NOMO-1 (cell line): ENCODE data around the gene ADGRB3.

Experiments
- DNase-seq, 2 experiments: peaks; one replicate each; lab custom pipeline; 2025; ENCODE audit not compliant: unreplicated experiment in 2 of 2; lab: John Stamatoyannopoulos, UW

The ADGRB3 gene

GRCh38 chr6:69289689-69290495 lies 654.8 kb downstream of the ADGRB3 start:
- peak; percentile 53 to 70 for DNase-seq

GRCh38 chr6:69293471-69293870 lies 658.4 kb downstream of the ADGRB3 start:
- no peak for DNase-seq

DNA sequence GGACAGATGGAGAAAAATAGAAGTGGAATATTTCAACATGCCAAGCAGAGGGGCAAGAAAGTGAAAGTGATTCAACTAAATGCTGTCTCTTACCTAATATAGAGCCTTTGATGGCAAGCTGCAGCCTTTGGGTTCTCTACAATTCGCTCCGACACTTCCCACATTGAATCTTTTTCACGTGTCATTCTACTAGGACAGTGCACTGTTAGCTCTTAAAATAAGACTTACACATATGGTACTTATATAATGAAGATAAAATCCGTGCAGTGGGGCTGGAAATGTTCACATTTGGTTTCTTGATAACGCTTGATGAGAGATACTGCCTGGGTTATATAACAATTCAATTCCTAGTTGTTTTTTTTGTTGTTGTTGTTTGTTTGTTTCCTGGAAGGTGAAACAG lies 659.3 kb downstream of the ADGRB3 start:
- peak; percentile 63 to 87 for DNase-seq

- DNase-seq: no peak
Measured at GRCh38 chr6:69294862-69295261, 659.8 kb downstream of the ADGRB3 start.

GRCh38 chr6:69303382-69303781 lies 668.3 kb downstream of the ADGRB3 start:
- DNase-seq: no peak

DNA sequence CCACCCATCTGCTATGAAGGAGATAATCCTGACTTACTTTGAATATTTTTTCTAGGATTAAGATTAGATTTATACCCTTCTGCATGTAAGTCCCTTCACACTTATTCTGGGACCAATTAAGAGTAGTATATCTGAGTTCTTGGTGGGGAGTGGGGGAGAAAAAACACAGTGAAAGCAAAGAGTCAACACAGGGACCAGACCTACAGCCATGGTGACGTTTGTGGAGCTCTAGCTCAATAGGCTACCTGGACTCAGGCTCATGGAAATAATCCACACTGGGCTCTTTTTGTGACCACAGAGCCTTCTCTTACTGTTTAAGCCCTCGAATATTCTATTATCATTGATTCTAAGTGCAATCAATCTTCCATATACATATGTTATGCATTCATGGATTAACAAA lies 670.4 kb downstream of the ADGRB3 start:
- no peak for DNase-seq

DNA sequence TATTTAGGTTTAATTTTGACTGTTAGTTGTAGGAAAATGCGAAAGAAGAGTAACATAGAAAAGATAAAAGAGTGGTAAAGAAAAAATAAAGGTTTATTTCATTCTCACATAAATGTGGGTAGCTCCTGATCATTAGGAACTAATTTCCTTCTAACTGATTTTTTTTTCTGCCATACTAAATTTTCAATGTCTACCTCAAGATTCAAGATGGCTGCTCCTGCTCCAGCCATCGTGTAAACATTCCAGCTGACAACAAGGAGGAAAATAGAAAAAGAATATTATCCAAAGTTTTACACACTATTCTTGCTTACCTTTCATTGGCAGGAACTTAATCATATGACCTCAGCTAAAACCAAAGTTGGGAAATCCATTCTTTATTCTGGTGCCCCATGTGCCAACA lies 673.5 kb downstream of the ADGRB3 start:
- no peak for DNase-seq

- DNase-seq: no peak
Measured at GRCh38 chr6:69311888-69312287, 676.8 kb downstream of the ADGRB3 start.

DNA sequence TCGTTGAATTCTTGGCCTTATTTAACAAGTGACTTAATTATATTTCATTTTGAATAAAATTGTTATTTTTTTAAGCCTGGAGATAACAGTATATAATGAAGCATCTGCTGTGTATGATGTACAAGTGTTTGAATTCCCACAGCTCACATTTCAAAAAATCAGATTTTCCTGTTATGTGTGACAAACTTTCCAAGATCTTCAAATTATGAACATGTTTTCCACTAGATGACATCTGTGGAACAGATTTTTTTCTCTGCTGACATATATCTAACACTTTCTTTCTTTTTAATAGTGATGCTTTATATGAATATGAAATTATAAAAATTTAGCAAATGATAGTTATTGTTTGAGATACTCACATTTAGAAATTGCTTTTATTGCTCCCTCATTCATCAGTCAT lies 678.9 kb downstream of the ADGRB3 start:
- no peak for DNase-seq

GRCh38 chr6:69314531-69314930 lies 679.4 kb downstream of the ADGRB3 start:
- DNase-seq: no peak

DNA sequence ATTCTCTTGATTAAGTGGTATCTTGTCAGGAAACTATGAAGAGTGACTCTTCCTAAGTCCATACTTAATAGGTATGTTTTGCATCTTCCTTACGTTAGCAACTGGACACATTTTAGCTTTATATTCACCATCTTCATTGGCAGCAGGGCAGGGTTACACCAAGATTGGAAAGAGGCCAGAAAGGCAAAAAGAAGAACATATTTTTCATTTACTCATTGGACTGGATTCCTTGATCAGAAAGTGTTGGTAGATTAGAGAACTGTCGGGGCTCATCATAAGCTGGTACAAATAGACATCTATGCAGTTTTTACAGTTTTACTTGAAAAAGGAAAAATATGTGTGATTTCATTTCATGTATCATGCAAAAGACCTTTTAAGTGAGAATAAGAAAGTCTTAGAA lies 696.8 kb downstream of the ADGRB3 start:
- DNase-seq: no peak

DNA sequence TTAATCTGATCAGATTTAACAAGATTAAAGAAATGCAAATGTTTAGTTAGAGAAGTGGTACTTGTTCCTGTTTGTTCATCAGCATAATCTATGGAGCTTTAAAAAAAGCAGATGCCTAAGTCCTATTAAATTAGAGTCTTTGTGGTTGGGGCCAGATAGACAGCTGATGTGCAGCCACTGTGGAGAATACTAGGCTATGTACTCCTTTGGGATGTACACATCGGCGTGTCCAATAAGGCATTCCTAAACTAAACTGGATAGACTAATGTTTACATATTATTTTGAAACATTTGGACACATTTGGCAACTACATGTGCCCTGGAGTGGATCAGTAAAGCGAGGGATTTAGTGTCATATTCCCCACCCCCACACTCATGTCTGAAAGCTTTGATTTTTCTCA lies 702.2 kb downstream of the ADGRB3 start:
- no peak for DNase-seq

DNA sequence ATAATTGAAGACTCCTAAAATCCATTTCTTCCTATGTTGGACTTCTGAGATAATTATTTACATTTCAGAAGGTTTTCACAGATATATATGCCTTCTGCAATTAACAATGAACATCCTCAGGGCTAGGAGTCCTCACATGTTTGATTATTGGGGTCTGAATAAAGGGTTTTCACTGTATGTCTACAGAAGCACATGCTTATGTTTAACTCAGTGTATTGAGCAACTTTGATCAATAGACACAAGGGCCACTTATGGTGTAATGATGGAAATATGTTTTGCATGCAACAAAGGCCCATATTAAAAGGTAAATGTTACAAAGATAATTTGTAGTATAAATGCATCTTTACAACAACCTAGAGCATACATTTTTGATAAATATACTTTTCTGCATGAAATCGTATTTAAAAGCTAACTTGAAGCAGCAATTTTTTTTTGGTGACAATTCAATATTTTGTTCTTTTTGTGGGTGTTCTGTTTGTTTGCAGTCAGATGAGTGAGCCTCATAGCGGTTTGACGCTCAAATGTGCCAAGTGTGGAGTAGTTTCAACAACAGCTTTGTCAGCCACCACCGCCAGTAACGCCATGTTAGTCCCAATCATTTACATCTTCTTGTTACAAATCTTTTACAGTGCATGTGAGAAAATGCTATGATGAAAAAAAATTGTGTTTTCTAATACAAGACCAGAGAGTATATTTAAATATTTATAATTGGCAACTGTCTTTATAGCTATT lies 703.5 kb downstream of the ADGRB3 start:
- DNase-seq: no peak

DNA sequence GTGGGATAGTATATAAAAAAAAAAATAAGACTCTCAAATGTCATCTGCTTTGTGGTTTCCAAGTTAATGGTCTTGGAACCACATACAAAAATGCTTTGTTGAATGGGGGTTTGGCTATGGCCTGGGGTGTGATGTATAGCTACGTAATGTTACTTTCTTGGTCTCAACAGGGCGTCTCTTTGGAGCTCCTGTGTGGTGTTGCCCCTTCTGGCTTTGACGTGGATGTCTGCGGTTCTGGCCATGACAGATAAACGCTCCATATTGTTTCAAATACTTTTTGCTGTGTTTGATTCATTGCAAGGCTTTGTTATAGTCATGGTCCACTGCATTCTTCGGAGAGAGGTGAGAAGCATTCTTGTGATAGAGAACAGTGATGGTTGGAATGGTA lies 704.1 kb downstream of the ADGRB3 start:
- DNase-seq: no peak

DNA sequence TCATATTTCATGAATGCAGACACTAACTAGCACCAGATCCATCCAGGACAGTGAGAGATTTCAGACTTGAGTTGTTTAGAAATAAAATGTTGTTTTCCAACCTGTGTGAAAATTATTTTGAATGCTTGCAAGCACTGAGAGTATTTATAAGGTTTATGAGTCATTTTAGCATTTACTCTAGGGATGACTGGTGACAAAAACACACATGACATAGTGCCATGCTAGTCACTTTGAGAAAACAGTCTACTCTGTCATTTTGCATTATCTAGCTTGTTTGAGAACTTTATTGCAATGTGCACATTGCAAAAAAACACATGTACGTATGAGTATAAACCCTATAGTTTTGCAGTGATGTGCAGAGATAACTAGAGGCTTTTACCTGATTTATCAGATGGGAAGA lies 705.1 kb downstream of the ADGRB3 start:
- no peak for DNase-seq

DNA sequence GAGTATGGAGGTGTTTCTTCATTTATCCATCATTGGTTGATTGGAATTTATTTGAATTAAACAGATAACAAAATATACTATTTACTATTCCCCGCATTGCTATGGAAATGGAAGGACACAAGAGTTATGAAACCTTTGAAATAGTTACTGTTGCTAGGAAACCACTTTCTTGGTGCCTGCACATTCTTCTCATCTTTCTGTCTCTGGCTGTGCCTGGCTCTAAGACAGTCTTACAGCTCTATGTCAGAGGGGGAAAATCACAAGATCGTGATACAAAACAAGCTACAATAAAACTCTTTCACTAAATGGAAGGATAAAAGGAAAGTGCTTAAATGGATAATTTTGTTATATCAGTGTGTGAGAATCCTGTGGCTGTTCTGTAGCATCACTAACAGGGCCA lies 708.8 kb downstream of the ADGRB3 start:
- no peak for DNase-seq

DNA sequence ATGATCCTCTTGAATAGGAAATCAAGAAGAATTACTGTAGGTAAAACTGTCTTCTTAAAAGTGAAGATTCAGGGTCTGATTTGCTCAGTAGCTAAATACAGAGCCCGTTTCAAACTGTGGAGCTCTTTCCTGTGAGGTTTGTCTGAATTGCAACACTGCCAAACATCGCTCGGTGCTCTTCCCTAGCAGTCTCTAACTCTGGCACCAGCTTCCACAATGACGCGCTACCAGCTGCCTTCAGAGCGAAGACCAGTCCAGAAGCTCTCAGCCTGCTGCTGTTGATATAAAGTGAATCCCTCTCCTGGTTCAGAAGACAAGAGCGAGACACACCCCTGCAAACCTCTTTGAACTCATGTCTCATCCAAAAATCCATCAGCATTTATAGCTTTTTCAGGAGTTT lies 714.7 kb downstream of the ADGRB3 start:
- DNase-seq: no peak

DNA sequence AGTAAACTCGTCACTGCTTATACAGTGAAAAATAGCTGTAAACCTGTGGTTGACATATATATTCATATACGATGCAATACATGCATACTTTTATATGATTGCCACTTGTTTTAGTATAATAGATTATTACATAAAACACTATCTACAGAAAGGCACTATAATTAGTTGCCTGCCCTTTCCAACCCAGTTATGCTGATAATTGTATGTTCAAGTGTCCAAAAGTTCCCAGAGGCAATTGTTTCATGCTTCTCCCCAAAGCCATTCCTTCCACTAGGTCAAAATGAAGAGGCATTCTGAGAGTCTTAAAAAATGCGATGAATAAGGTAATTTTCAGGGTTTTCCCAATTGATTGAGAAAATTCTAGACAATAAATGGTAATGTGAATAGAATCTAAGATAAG lies 727.1 kb downstream of the ADGRB3 start:
- DNase-seq: no peak

DNA sequence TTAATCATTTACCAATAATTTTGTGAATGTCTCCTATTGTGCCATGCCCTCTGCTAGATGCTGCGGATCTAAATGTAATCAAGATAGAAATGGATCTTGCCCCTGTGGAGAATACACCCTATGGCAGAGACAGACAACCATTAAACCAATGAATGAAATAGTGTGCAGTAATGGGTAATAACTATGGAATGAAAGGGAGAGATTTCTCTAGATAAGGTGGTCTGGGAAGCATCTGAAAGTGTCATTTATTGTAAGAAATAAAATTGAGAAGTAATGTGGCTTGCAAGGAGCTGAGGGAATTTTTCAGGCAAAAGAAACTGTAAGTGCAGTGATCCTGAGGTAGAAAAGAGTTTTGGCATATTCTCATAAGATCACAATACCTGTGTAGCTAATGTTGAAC lies 731.7 kb downstream of the ADGRB3 start:
- no peak for DNase-seq

- DNase-seq: no peak
Measured at GRCh38 chr6:69368613-69369012, 733.5 kb downstream of the ADGRB3 start.

DNA sequence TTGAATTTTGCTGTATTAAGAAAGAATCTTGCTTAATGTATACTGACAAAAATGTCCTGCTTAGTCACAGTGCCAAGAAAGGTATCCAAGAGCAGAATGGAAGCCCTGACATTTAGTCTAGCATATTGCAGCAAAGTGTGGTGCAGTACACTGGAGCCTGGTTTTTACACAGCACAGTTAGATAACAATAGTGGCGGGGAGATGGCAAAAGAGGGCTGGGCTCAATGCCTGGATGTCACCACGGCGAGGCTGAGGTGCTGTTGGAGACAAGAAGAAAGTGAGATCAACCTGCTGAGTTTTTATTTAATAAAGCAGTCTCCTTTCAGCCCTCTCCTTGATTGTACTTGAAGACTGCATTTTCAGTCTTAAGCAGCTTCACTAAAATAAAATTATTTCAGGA lies 735.7 kb downstream of the ADGRB3 start:
- DNase-seq: no peak

- DNase-seq: no peak
Measured at GRCh38 chr6:69378326-69378725, 743.2 kb downstream of the ADGRB3 start.
